IPS DF 6.9 (cell line): ENCODE measurements around the gene CD177.

ENCODE experiments used
- DNase-seq: peaks from one replicate; pipeline ENCODE4 v3.0.0-alpha.2; 2013; ENCODE audit warnings: low read depth, low spot score
- H3K27ac ChIP-seq: one replicate; pipeline ENCODE4 v1.5.1; 2013; ENCODE audit warnings: low read length, control low read depth
- H3K27me3 ChIP-seq: 2 replicates; pipeline ENCODE4 v1.6.1; 2013; ENCODE audit warnings: mild to moderate bottlenecking, low read length; ENCODE audit not compliant: control insufficient read depth, insufficient read depth
- H3K36me3 ChIP-seq: 2 replicates; pipeline ENCODE4 v1.6.1; 2013; ENCODE audit warnings: low read length; ENCODE audit not compliant: control insufficient read depth, insufficient read depth
- H3K4me1 ChIP-seq: 2 replicates; pipeline ENCODE4 v1.6.1; 2013; ENCODE audit warnings: low read length; ENCODE audit not compliant: control insufficient read depth, insufficient read depth
- H3K4me3 ChIP-seq: 2 replicates; pipeline ENCODE4 v1.5.1; 2013; ENCODE audit warnings: mild to moderate bottlenecking, low read length
- H3K9me3 ChIP-seq: 2 replicates; pipeline ENCODE4 v1.6.1; 2013; ENCODE audit warnings: low read length, inconsistent platforms; ENCODE audit not compliant: control insufficient read depth, insufficient read depth
- WGBS: extraction: QIAGEN DNeasy Blood & Tissue Kit; methylation state at CpG from one replicate; pipeline ENCODE4 v1.1.7; 2013; ENCODE audit warnings: mixed read lengths, missing lambda C conversion rate; ENCODE audit not compliant: insufficient read length, insufficient coverage; 5-methylcytosine and 5-hydroxymethylcytosine counted together

Gene CD177

GRCh38 chr19:43407416-43408005 is 54.0 kb downstream of the CD177 start:
- Histone ChIP-seq H3K27ac (no peak overlapping the region), H3K4me3 (no peak overlapping the region), H3K9me3 (no peaks in the 10 kb centered on the region), H3K36me3 (no peaks in the 10 kb centered on the region), H3K27me3 (no peaks in the 10 kb centered on the region), H3K4me1 (peaks cover 1% of the 10 kb centered on the region; the same call in 1 of the 2 replicates)
- WGBS = no CpG with 5 or more reads among the region's 22 CpGs
- no peak for DNase-seq

- no peaks in the 10 kb centered on the region for H3K27me3 ChIP-seq
- no peaks in the 10 kb centered on the region for H3K36me3 ChIP-seq
- no CpG with 5 or more reads among the region's 34 CpGs for WGBS
- no peak overlapping the region for H3K27ac ChIP-seq
- H3K4me1 ChIP-seq = peaks cover 1% of the 10 kb centered on the region; the same call in 1 of the 2 replicates
- no peak for DNase-seq
- no peak overlapping the region for H3K4me3 ChIP-seq
- H3K9me3 ChIP-seq = no peaks in the 10 kb centered on the region
Measured at GRCh38 chr19:43408043-43408442, 54.6 kb downstream of the CD177 start.

GRCh38 chr19:43409415-43409814 is 55.9 kb downstream of the CD177 start:
- no CpG with 5 or more reads among the region's 1 CpG for WGBS
- Histone ChIP-seq H3K36me3 (no peaks in the 10 kb centered on the region), H3K4me3 (no peak overlapping the region), H3K9me3 (no peaks in the 10 kb centered on the region), H3K4me1 (peaks cover 1% of the 10 kb centered on the region; the same call in 1 of the 2 replicates), H3K27me3 (no peaks in the 10 kb centered on the region), H3K27ac (no peak overlapping the region)
- DNase-seq = no peak

- Histone ChIP-seq H3K36me3 (no peaks in the 10 kb centered on the region), H3K4me3 (no peak overlapping the region), H3K27me3 (no peaks in the 10 kb centered on the region), H3K4me1 (peaks cover 1% of the 10 kb centered on the region; the same call in 1 of the 2 replicates), H3K9me3 (no peaks in the 10 kb centered on the region), H3K27ac (no peak overlapping the region)
- DNase-seq = no peak
- WGBS = no CpG with 5 or more reads among the region's 6 CpGs
Measured at GRCh38 chr19:43412441-43412840, 59.0 kb downstream of the CD177 start.
